T-helper 2 cell treated with Interferon-gamma antibody and Interleukin-4, amounts not matched to agents 5 μg/mL and 100 μg/mL, for 36 hours (primary cell): ENCODE data around the gene NUMA1.
A peak's percentile ranks its signal among the peaks of the same experiment; 100 is the strongest.

Experiments
- DNase-seq: peaks from one replicate; pipeline ENCODE4 v3.0.0; 2021; ENCODE audit warnings: low spot score
- H3K27ac Mint-ChIP-seq: one replicate; pipeline ENCODE4 v1.8.0; 2021; ENCODE audit warnings: mild to moderate bottlenecking, mixed read lengths
- H3K27me3 Mint-ChIP-seq: one replicate; pipeline ENCODE4 v1.8.0; 2021; ENCODE audit warnings: low read depth, mixed read lengths
- H3K36me3 Mint-ChIP-seq: one replicate; pipeline ENCODE4 v1.8.0; 2021; ENCODE audit warnings: low read depth, mixed read lengths
- H3K4me1 Mint-ChIP-seq: one replicate; pipeline ENCODE4 v1.8.0; 2021; ENCODE audit warnings: low read depth, mixed read lengths
- H3K4me3 Mint-ChIP-seq: one replicate; pipeline ENCODE4 v1.8.0; 2022; ENCODE audit warnings: mild to moderate bottlenecking, moderate library complexity, mixed read lengths
- H3K9me3 Mint-ChIP-seq: one replicate; pipeline ENCODE4 v1.8.0; 2021; ENCODE audit warnings: mixed read lengths

Gene NUMA1

DNA sequence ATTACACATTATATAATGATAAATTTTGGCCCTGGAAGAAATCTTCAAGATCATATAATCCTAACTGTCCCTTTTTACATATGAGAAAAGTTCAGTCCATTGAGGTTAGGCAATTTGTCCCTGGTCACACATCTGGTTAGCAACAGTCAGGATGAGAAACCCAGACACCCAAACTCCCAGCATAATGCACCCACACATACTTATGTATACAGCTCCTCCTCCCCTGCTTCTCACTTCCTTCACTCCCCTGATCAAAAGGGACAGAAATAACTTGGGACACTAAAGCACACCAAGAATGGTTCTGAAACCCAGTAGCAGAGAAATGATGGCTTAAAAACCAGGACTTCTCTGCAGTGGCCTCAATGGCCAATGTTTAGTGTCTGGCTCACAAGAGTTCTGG, 11.1 kb downstream of the NUMA1 start:
- Mint-ChIP-seq H3K4me1 (peaks cover 45% of the 10 kb centered on the region), H3K36me3 (peaks cover 27% of the 10 kb centered on the region)

DNA sequence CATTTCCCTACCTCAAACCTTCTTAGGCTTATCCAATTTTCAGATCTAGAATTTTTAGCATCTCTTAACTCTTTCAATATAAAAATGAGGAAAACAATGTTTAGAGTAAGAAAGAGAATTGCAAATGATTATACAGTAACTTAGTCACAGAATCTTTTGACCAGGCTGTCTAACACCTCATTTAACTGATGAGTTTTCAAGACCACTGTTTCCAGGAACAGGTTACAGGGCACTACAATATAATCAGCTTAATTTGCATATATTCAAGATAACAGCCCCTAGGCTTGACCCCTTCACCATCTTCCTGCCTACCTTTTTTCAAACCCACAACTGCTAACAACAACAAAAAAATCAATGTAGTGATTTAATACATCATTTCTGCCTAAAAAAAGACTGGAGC, 12.7 kb downstream of the NUMA1 start:
- no peak for DNase-seq
- peak overlapping the region; percentile 61 for H3K27ac Mint-ChIP-seq
- H3K9me3 Mint-ChIP-seq, result no peaks in the 10 kb centered on the region
- H3K4me1 Mint-ChIP-seq, result peaks cover 39% of the 10 kb centered on the region
- H3K36me3 Mint-ChIP-seq, result peaks cover 20% of the 10 kb centered on the region
- no peak overlapping the region for H3K4me3 Mint-ChIP-seq
- no peaks in the 10 kb centered on the region for H3K27me3 Mint-ChIP-seq

More for the DNA sequence above, 11.1 kb downstream of the NUMA1 start:
- no peak for DNase-seq
- H3K27me3 Mint-ChIP-seq, result no peaks in the 10 kb centered on the region
- H3K27ac Mint-ChIP-seq, result peak overlapping the region; percentile 29
- no peaks in the 10 kb centered on the region for H3K9me3 Mint-ChIP-seq
- H3K4me3 Mint-ChIP-seq, result no peak overlapping the region

DNA sequence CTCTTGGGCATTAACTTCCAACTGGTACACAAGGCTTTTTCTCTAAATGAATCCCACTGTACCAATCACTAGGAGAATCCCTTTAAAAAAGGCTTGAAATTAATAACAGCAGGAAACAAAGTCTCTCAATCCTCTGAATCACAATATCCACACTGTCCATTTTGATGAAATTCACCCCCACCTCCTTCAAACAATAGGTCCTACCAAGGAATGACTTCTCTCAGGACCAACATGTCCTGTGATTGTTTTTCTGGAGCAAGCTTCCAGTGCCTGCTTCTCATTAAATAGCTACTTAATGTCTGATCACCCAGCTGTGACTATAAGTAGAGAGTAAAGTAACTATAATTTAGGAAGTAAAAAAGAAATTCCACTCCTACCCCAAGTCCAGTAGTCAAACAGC, 13.1 kb downstream of the NUMA1 start:
- no peaks in the 10 kb centered on the region for H3K9me3 Mint-ChIP-seq
- no peak overlapping the region for H3K27ac Mint-ChIP-seq
- no peak for DNase-seq
- H3K36me3 Mint-ChIP-seq, result peaks cover 19% of the 10 kb centered on the region
- H3K4me1 Mint-ChIP-seq, result peaks cover 35% of the 10 kb centered on the region
- no peak overlapping the region for H3K4me3 Mint-ChIP-seq
- no peaks in the 10 kb centered on the region for H3K27me3 Mint-ChIP-seq

- Mint-ChIP-seq H3K4me3 (no peak overlapping the region), H3K27ac (no peak overlapping the region), H3K9me3 (no peaks in the 10 kb centered on the region), H3K36me3 (peaks cover 23% of the 10 kb centered on the region), H3K27me3 (no peaks in the 10 kb centered on the region), H3K4me1 (peaks cover 32% of the 10 kb centered on the region)
- no peak for DNase-seq
These were observed 13.5 kb downstream of the NUMA1 start for GRCh38 chr11:72066855-72067254.

- Mint-ChIP-seq H3K36me3 (peaks cover 17% of the 10 kb centered on the region), H3K9me3 (no peaks in the 10 kb centered on the region), H3K27ac (peak overlapping the region; percentile 0), H3K4me1 (peaks cover 8% of the 10 kb centered on the region), H3K4me3 (no peak overlapping the region), H3K27me3 (no peaks in the 10 kb centered on the region)
- no peak for DNase-seq
These were observed 18.5 kb downstream of the NUMA1 start for GRCh38 chr11:72061739-72062396.

DNA sequence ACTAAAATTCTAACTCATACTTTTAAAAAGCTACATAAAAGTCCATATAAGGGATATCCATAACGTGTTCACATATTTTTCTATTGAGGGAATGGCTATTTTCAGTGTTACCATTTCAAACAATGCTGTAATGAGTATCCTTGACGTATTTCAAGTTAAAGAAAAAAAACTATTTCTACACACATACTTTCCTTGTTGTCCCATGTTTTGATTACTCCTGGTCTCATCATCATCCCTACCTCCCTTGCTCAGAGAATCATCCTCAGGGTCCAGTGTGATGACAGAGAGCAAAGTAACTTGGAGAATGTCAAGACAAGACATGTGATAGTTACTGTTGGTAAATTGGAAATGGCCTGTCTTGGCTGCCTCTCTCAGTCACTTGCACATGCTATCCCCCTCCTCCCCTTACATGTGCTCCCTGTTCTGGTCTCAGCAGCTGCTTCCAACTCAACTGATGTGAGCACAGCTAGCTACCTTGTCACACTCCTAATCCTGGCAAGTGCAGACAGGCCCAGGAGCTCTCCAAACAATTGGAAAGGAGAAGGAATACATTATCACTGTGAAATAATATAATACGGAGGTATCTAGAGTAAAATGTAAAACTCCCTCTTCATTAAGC, 21.8 kb downstream of the NUMA1 start:
- H3K27ac Mint-ChIP-seq, result no peak overlapping the region
- DNase-seq, result no peak
- H3K4me3 Mint-ChIP-seq, result no peak overlapping the region
- no peaks in the 10 kb centered on the region for H3K27me3 Mint-ChIP-seq
- H3K36me3 Mint-ChIP-seq, result peaks cover 13% of the 10 kb centered on the region
- H3K4me1 Mint-ChIP-seq, result peaks cover 7% of the 10 kb centered on the region
- no peaks in the 10 kb centered on the region for H3K9me3 Mint-ChIP-seq

GRCh38 chr11:72048766-72049460, 31.4 kb downstream of the NUMA1 start:
- Mint-ChIP-seq H3K27ac (no peak overlapping the region), H3K36me3 (peaks cover 21% of the 10 kb centered on the region), H3K4me3 (no peak overlapping the region), H3K27me3 (no peaks in the 10 kb centered on the region), H3K4me1 (peaks cover 4% of the 10 kb centered on the region), H3K9me3 (no peaks in the 10 kb centered on the region)
- DNase-seq, result no peak

- DNase-seq, result no peak
- H3K27me3 Mint-ChIP-seq, result no peaks in the 10 kb centered on the region
- H3K4me3 Mint-ChIP-seq, result no peak overlapping the region
- peaks cover 24% of the 10 kb centered on the region for H3K4me1 Mint-ChIP-seq
- H3K27ac Mint-ChIP-seq, result no peak overlapping the region
- H3K36me3 Mint-ChIP-seq, result peaks cover 20% of the 10 kb centered on the region
- H3K9me3 Mint-ChIP-seq, result no peaks in the 10 kb centered on the region
These were observed 34.5 kb downstream of the NUMA1 start for GRCh38 chr11:72045849-72046248.

DNA sequence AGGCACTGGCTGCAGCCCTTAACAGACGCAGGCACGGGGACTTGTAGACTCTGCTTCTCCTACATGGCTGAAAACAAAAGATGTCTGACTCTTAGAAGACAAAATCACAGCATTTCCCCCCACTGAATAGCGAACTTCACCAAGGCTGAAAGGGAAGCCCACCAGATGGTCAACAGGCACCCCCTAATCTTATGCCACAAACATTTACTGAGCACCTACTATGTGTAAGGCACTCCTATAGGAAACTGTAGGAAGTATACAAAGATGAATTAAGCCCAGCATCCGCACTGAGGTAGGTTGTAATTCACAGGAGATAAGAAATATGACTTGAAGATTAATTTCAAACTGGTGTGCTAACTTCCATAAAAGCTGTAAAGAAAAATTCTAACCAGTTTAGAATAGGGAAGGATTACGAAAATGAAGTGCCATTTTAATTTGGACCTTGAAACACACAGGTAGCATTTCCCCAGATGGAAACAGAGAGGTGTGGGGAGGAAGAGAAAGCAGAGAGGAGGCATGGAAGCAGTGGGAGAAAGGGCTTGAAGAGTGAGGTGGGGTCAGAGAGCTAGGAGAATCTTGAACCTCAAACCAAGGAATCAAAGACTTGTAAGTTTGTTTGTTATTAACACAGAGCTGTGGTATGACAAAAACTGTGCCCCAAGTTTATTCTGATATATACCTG, 38.1 kb downstream of the NUMA1 start:
- Mint-ChIP-seq H3K27me3 (no peaks in the 10 kb centered on the region), H3K4me1 (peaks cover 27% of the 10 kb centered on the region), H3K36me3 (peaks cover 14% of the 10 kb centered on the region), H3K27ac (no peak overlapping the region), H3K4me3 (no peak overlapping the region), H3K9me3 (no peaks in the 10 kb centered on the region)
- DNase-seq, result no peak

GRCh38 chr11:72041364-72042063, 38.8 kb downstream of the NUMA1 start:
- Mint-ChIP-seq H3K4me1 (peaks cover 27% of the 10 kb centered on the region), H3K36me3 (peaks cover 20% of the 10 kb centered on the region)

GRCh38 chr11:72040491-72041363, 39.6 kb downstream of the NUMA1 start:
- no peaks in the 10 kb centered on the region for H3K9me3 Mint-ChIP-seq
- H3K4me3 Mint-ChIP-seq, result no peak overlapping the region
- peak; percentile 46 for DNase-seq
- peaks cover 22% of the 10 kb centered on the region for H3K36me3 Mint-ChIP-seq
- peaks cover 32% of the 10 kb centered on the region for H3K4me1 Mint-ChIP-seq
- no peak overlapping the region for H3K27ac Mint-ChIP-seq
- H3K27me3 Mint-ChIP-seq, result no peaks in the 10 kb centered on the region

More at GRCh38 chr11:72041364-72042063, 38.8 kb downstream of the NUMA1 start:
- no peak overlapping the region for H3K4me3 Mint-ChIP-seq
- no peak overlapping the region for H3K27ac Mint-ChIP-seq
- no peaks in the 10 kb centered on the region for H3K27me3 Mint-ChIP-seq
- peak; percentile 11 for DNase-seq
- no peaks in the 10 kb centered on the region for H3K9me3 Mint-ChIP-seq

- no peak overlapping the region for H3K4me3 Mint-ChIP-seq
- H3K27me3 Mint-ChIP-seq, result no peaks in the 10 kb centered on the region
- H3K9me3 Mint-ChIP-seq, result no peaks in the 10 kb centered on the region
- DNase-seq, result no peak
- no peak overlapping the region for H3K27ac Mint-ChIP-seq
- peaks cover 25% of the 10 kb centered on the region for H3K36me3 Mint-ChIP-seq
- H3K4me1 Mint-ChIP-seq, result peaks cover 34% of the 10 kb centered on the region
These were observed 40.4 kb downstream of the NUMA1 start for GRCh38 chr11:72039856-72040401.
